NCI-H226 (cell line): ENCODE measurements around the gene MARK3.
"Not testable (repeated sequence)": the region's sequence is repeated elsewhere in the genome, so short reads cannot be mapped to it uniquely, and the experiment has no call there.

ENCODE experiments used
- DNase-seq: peaks from one replicate; pipeline ENCODE4 v3.0.0-alpha.2; 2015

Gene MARK3

GRCh38 chr14:103495854-103496253 is 110.6 kb downstream of the MARK3 start:
- DNase-seq = no peak

GRCh38 chr14:103496776-103497175 is 111.6 kb downstream of the MARK3 start:
- no peak for DNase-seq

- DNase-seq = no peak
Measured at GRCh38 chr14:103499709-103500108, 114.5 kb downstream of the MARK3 start.

- DNase-seq = peak; percentile 39
Measured at GRCh38 chr14:103500148-103500990, 115.2 kb downstream of the MARK3 start.

GRCh38 chr14:103501041-103501870 is 116.0 kb downstream of the MARK3 start:
- DNase-seq = no peak

- DNase-seq = no peak
Measured at GRCh38 chr14:103501921-103502669, 116.9 kb downstream of the MARK3 start.

GRCh38 chr14:103502877-103503276 is 117.7 kb downstream of the MARK3 start:
- DNase-seq = no peak

GRCh38 chr14:103503296-103503695 is 118.1 kb downstream of the MARK3 start:
- DNase-seq = no peak

GRCh38 chr14:103504991-103505565 is 119.9 kb downstream of the MARK3 start:
- DNase-seq = no peak

GRCh38 chr14:103507751-103508150 is 122.5 kb downstream of the MARK3 start:
- DNase-seq = no peak

- DNase-seq = no peak
Measured at GRCh38 chr14:103508521-103509329, 123.5 kb downstream of the MARK3 start.

GRCh38 chr14:103509864-103510723 is 124.9 kb downstream of the MARK3 start:
- no peak for DNase-seq

- no peak for DNase-seq
Measured at GRCh38 chr14:103510724-103511693, 125.8 kb downstream of the MARK3 start.

GRCh38 chr14:103512180-103512579 is 127.0 kb downstream of the MARK3 start:
- not testable (repeated sequence) for DNase-seq

GRCh38 chr14:103512701-103513611 is 127.7 kb downstream of the MARK3 start:
- DNase-seq = peak; percentile 47

- no peak for DNase-seq
Measured at GRCh38 chr14:103514596-103515421, 129.6 kb downstream of the MARK3 start.

- no peak for DNase-seq
Measured at GRCh38 chr14:103516426-103517173, 131.4 kb downstream of the MARK3 start.
